GM12878 (cell line): ENCODE measurements around the gene CHST8. TPM values are rescaled to one million over a fixed set of nuclear protein-coding genes. Genes with fewer than 3 reads are reported as not detected.

Experiments used
- ATAC-seq: fragments of 200-7000 bp; cut with Tn5 transposase; 3 replicates; pipeline ENCODE4 v1.9.1; 2020; ENCODE audit warnings: mild to moderate bottlenecking, moderate library complexity
- BruUV-seq: library from RNA; stranded (reverse); fragments of 400-500 nt; replicated peaks from 2 replicates; lab custom pipeline; 2021; lab: Mats Ljungman, UMichigan
- CTCF ChIA-PET: fragments of 300-600 bp; sonication (Branson Sonifier 250); formaldehyde crosslinking; extraction: SDS; loops from one replicate; lab custom pipeline; 2021; ENCODE audit warnings: inconsistent platforms; lab: Yijun Ruan, JAX
- POLR2A ChIA-PET: fragments of 350-600 bp; formaldehyde crosslinking; extraction: SDS; loops from one replicate; lab custom pipeline; 2021; ENCODE audit warnings: inconsistent platforms; lab: Charles Lee
- RAD21 ChIA-PET: fragments of 300-600 bp; sonication (Branson Sonifier 250); formaldehyde crosslinking; loops from one replicate; lab custom pipeline; 2023; ENCODE audit warnings: antibody characterized with exemption; ENCODE audit not compliant: unreplicated experiment; lab: Charles Lee
- SMC1A ChIA-PET: fragments of 300-600 bp; sonication (Branson Sonifier 250); formaldehyde crosslinking; loops from one replicate; lab custom pipeline; 2023; ENCODE audit not compliant: unreplicated experiment, uncharacterized antibody; lab: Charles Lee
- DNase-seq: peaks from one replicate; pipeline ENCODE4 v3.0.0-alpha.2; 2011; ENCODE audit warnings: low read depth, low spot score
- FAIRE-seq: peaks from 3 replicates; lab custom pipeline; 2011; peaks lifted over from hg19 to GRCh38; lab: Jason Lieb, UNC
- H2AFZ ChIP-seq: 2 replicates; pipeline ENCODE4 v1.6.0; 2011; ENCODE audit warnings: low read depth, low read length, control low read depth; ENCODE audit not compliant: control insufficient read depth
- H3K27ac ChIP-seq: 2 replicates; pipeline ENCODE4 v1.5.1; 2011; ENCODE audit warnings: control low read depth; ENCODE audit not compliant: control insufficient read depth, insufficient read depth
- H3K27me3 ChIP-seq, 2 experiments: replicated peaks in 1 of 2; 2 replicates each; pipeline versions ENCODE4 v1.6.0 to v1.6.1; 2011; ENCODE audit warnings: low read length in 1 of 2; ENCODE audit not compliant: control insufficient read depth in 2 of 2, insufficient read depth in 2 of 2
- H3K36me3 ChIP-seq, 2 experiments: 2 replicates each; pipeline ENCODE4 v1.5.1; 2011; ENCODE audit warnings: low read length in 1 of 2; ENCODE audit not compliant: control insufficient read depth in 2 of 2, insufficient read depth in 2 of 2
- H3K4me1 ChIP-seq: 2 replicates; pipeline ENCODE4 v1.6.1; 2011; ENCODE audit warnings: mild to moderate bottlenecking, low read length, moderate library complexity, mixed read lengths; ENCODE audit not compliant: control insufficient read depth, insufficient read depth
- H3K4me2 ChIP-seq: 2 replicates; pipeline ENCODE4 v1.6.0; 2011; ENCODE audit warnings: control low read depth; ENCODE audit not compliant: control insufficient read depth, insufficient read depth
- H3K4me3 ChIP-seq: fragments of 200-600 bp; sonication (generic); 2 replicates; pipeline ENCODE4 v1.5.1; 2016
- H3K79me2 ChIP-seq: 2 replicates; pipeline ENCODE4 v1.6.0; 2011; ENCODE audit warnings: low read length; ENCODE audit not compliant: control insufficient read depth, insufficient read depth
- H3K9ac ChIP-seq: 2 replicates; pipeline ENCODE4 v1.8.0; 2011; ENCODE audit warnings: low read length, control low read depth, mixed read lengths; ENCODE audit not compliant: control insufficient read depth, insufficient read depth
- H3K9me3 ChIP-seq: replicated peaks from 3 replicates; pipeline ENCODE4 v1.5.1; 2011; ENCODE audit warnings: mild to moderate bottlenecking, low read length; ENCODE audit not compliant: control insufficient read depth, insufficient read depth
- H4K20me1 ChIP-seq: 2 replicates; pipeline ENCODE4 v1.6.0; 2011; ENCODE audit not compliant: control insufficient read depth, insufficient read depth
- DPF2 ChIP-seq: fragments of 450-650 bp; IDR thresholded peaks from 2 replicates; pipeline ENCODE4 v1.6.1; 2017; ENCODE audit warnings: mild to moderate bottlenecking
- FOS ChIP-seq: IDR thresholded peaks from 3 replicates; pipeline ENCODE4 v1.6.1; 2011; ENCODE audit warnings: borderline replicate concordance; ENCODE audit not compliant: insufficient read length; ENCODE audit errors: extremely low read depth
- GABPA ChIP-seq: IDR thresholded peaks from 2 replicates; pipeline ENCODE4 v1.6.1; 2014; ENCODE audit warnings: antibody characterized with exemption, low read depth, mild to moderate bottlenecking, inconsistent platforms
- MXI1 ChIP-seq: fragments of 150-350 bp; IDR thresholded peaks from 2 replicates; pipeline ENCODE4 v1.6.1; 2011; ENCODE audit warnings: low read depth, mild to moderate bottlenecking, inconsistent platforms, low read length, improper control_type of control experiment
- NR2C2 ChIP-seq: IDR thresholded peaks from 2 replicates; pipeline ENCODE4 v1.6.1; 2011; ENCODE audit warnings: borderline replicate concordance, low read depth; ENCODE audit not compliant: control insufficient read depth, insufficient read length
- RCOR1 ChIP-seq: conservative IDR thresholded peaks from 2 replicates; pipeline ENCODE4 v1.6.1; 2012; ENCODE audit warnings: low read depth, low read length, improper control_type of control experiment
- RUNX3 ChIP-seq: IDR thresholded peaks from 2 replicates; pipeline ENCODE4 v1.6.1; 2012; ENCODE audit warnings: low read length, inconsistent platforms
- TCF12 ChIP-seq: IDR thresholded peaks from 2 replicates; pipeline ENCODE4 v1.6.1; 2011; ENCODE audit warnings: low read depth, mild to moderate bottlenecking, low read length
- TCF3 ChIP-seq: IDR thresholded peaks from 2 replicates; pipeline ENCODE4 v1.6.1; 2012; ENCODE audit warnings: low read depth, mild to moderate bottlenecking, low read length, borderline replicate concordance; ENCODE audit not compliant: insufficient read depth
- ZNF217 ChIP-seq: fragments of 450-650 bp; IDR thresholded peaks from 2 replicates; pipeline ENCODE4 v1.6.1; 2017; ENCODE audit warnings: antibody characterized with exemption, mild to moderate bottlenecking
- ZNF622 ChIP-seq: fragments of 450-650 bp; IDR thresholded peaks from 2 replicates; pipeline ENCODE4 v1.6.1; 2017; ENCODE audit warnings: mild to moderate bottlenecking, inconsistent platforms
- WGBS: methylation state at CpG from one replicate; pipeline ENCODE4 v1.1.6; 2016; ENCODE audit warnings: low lambda C conversion rate; ENCODE audit not compliant: insufficient replicate concordance, insufficient coverage; ENCODE audit errors: missing lambda C conversion rate; 5-methylcytosine and 5-hydroxymethylcytosine counted together
- in situ Hi-C: fragments of 300-500 bp; cut with MboI; formaldehyde crosslinking; loops from 9 replicates; pipeline ENCODE4 v1.14.3; 2018; ENCODE audit warnings: mixed read lengths
- intact Hi-C: fragments of 100-400 bp; cut with micrococcal nuclease; formaldehyde crosslinking; loops from one replicate; pipeline ENCODE4 v1.14.2; 2022; ENCODE audit not compliant: unreplicated experiment
- polyA plus RNA-seq, 11 experiments: library from polyadenylated mRNA; depleted of rRNA in 4 of 11; unstranded in 6 of 11; stranded (reverse) in 5 of 11; fragments of >200 nt; fragmentation: Nextera tagmentation in 4 of 11; fragmentation: Illumina TruSeq in 1 of 11; extraction: Ambion mirVana in 4 of 11; extraction: Trizol in 1 of 11; gene quantifications; 1 replicate in 1 of 11; 2 replicates in 10 of 11; pipeline versions ENCODE4 v1.2.1 to v1.2.3, GENCODE V29; 2011 to 2016; ENCODE audit warnings: inconsistent platforms in 2 of 11, missing spikeins in 2 of 11, low read depth in 1 of 11
- total RNA-seq, 4 experiments: library from RNA; depleted of rRNA in 3 of 4; stranded (reverse); fragments of >200 nt in 3 of 4; fragmentation: Illumina TruSeq in 1 of 4; extraction: Trizol in 1 of 4; gene quantifications; 2 replicates each; pipeline versions ENCODE4 v1.2.1 to v1.2.3, GENCODE V29; 2013 to 2021

The CHST8 gene
- total and polyA plus RNA-seq, 10 of the 15 experiments (the other 5 are each of a cell fraction or from before 2014, with no cell fraction given), result 0.06 TPM; not detected in 9

- POLR2A ChIA-PET, result no interaction called here
- H3K36me3 ChIP-seq, result no peaks in the 10 kb centered on the region
- intact Hi-C loops (no loop called here), in situ Hi-C loops (loop anchor here (25.0 kb wide), 1 partner anchor 517 kb away; the partner anchor contains the start of gene SLC7A10)
- no TSS peak for BruUV-seq
- SMC1A ChIA-PET, result no interaction called here
- no peak overlapping the region for H3K4me3 ChIP-seq
- H4K20me1 ChIP-seq, result no peaks in the 10 kb centered on the region; the same call in 1 of the 2 replicates
- no peaks in the 10 kb centered on the region for H3K9me3 ChIP-seq
- ATAC-seq (no peak), FAIRE-seq (no peak), DNase-seq (no peak)
- WGBS, result 23% methylated on average over 7 of the region's 7 CpGs
- no peaks in the 10 kb centered on the region for H3K27me3 ChIP-seq
- no peak overlapping the region for H3K27ac ChIP-seq
- no peaks in the 10 kb centered on the region for H3K79me2 ChIP-seq
- no peak overlapping the region for H3K4me2 ChIP-seq
- no peaks in the 10 kb centered on the region for H3K4me1 ChIP-seq
- no peak for TF ChIP-seq RCOR1
- no peak for TF ChIP-seq NR2C2
- TF ChIP-seq MXI1, result no peak
- TF ChIP-seq GABPA, result no peak
- no peak overlapping the region for H3K9ac ChIP-seq
- H2AFZ ChIP-seq, result no peak overlapping the region
- RAD21 ChIA-PET, result no interaction called here
- CTCF ChIA-PET, result no interaction called here
These were observed 132.6 kb downstream of the CHST8 start for GRCh38 chr19:33754361-33754760.

- FAIRE-seq (no peak), DNase-seq (no peak), ATAC-seq (no peak)
- Histone ChIP-seq H3K4me2 (no peak overlapping the region), H3K9me3 (no peaks in the 10 kb centered on the region), H3K4me1 (no peaks in the 10 kb centered on the region), H3K27me3 (no peaks in the 10 kb centered on the region), H3K4me3 (no peak overlapping the region), H3K36me3 (no peaks in the 10 kb centered on the region), H3K9ac (no peak overlapping the region), H2AFZ (no peak overlapping the region), H3K79me2 (no peaks in the 10 kb centered on the region), H4K20me1 (no peaks in the 10 kb centered on the region; the same call in 1 of the 2 replicates), H3K27ac (no peak overlapping the region)
- in situ Hi-C loops, result loop anchor here (25.0 kb wide), 1 partner anchor 518 kb away; the partner anchor contains the start of gene SLC7A10
- CTCF ChIA-PET, result interaction anchor here (1.4 kb wide), 1 partner anchor 13 kb away, joined by 3 read pairs; no protein-coding TSS in a partner anchor
- RAD21 ChIA-PET, result no interaction called here
- SMC1A ChIA-PET, result interaction anchor here (1.5 kb wide), 1 partner anchor 16 kb away, joined by 3 read pairs; no protein-coding TSS in a partner anchor
- WGBS, result 36% methylated on average over 26 of the region's 26 CpGs
- intact Hi-C loops, result no loop called here
- POLR2A ChIA-PET, result no interaction called here
- BruUV-seq, result no TSS peak
- TF ChIP-seq RUNX3 (no peak), ZNF622 (no peak), TCF3 (no peak), ZNF217 (no peak), FOS (no peak), TCF12 (no peak), DPF2 (no peak)
These were observed 133.6 kb downstream of the CHST8 start for GRCh38 chr19:33755099-33756035.
